ENCODE data around the gene FGF3.
A peak's percentile ranks its signal among the peaks of the same experiment; 100 is the strongest.
"Not testable (repeated sequence)": the region's sequence is repeated elsewhere in the genome, so short reads cannot be mapped to it uniquely, and the experiment has no call there.

Gene FGF3

GRCh38 chr11:69778373-69778772 is 40.8 kb downstream of the FGF3 start:
- Histone ChIP-seq H3K9me3 (replicated peaks in 1 of 11) (no peaks in the 10 kb centered on the region), H3K4me3 (no peak overlapping the region), H3K9ac (no peak overlapping the region), H3K4me2 (no peak overlapping the region), H3K27me3 (peaks cover 35 to 49% (median 44%) of the 10 kb centered on the region in 11 experiments), H3K36me3 (no peaks in the 10 kb centered on the region), H4K20me1 (peaks cover 0 to 42% (median 16%) of the 10 kb centered on the region in 11 experiments; a peak in 12 of 22 replicates), H3K4me1 (peaks cover 4 to 14% (median 11%) of the 10 kb centered on the region in 10 experiments; a peak in 15 of 20 replicates), H3K27ac (no peak overlapping the region)
- TF ChIP-seq Cebpa-rat (IDR thresholded peaks at IDR 0.05) = no peak

- Histone ChIP-seq H4K20me1 (peaks cover 0 to 46% (median 16%) of the 10 kb centered on the region in 11 experiments; a peak in 12 of 22 replicates), H3K27ac (no peak within 1 kb of the TSS), H3K9me3 (replicated peaks in 1 of 11) (no peaks in the 10 kb centered on the region), H3K36me3 (no peaks in the 10 kb centered on the region), H3K9ac (peak within 1 kb of the TSS in 3 of 11 experiments; percentile 8 to 16 (median 15); a peak in 4 of 22 replicates), H3K27me3 (peaks cover 35 to 52% (median 46%) of the 10 kb centered on the region in 11 experiments), H3K4me3 (peak within 1 kb of the TSS; percentile 42 to 68 (median 52)), H3K4me2 (peak within 1 kb of the TSS; percentile 75 to 97 (median 89)), H3K4me1 (peaks cover 4 to 14% (median 11%) of the 10 kb centered on the region in 10 experiments; a peak in 15 of 20 replicates)
- no peak for TF ChIP-seq Cebpa-rat (IDR thresholded peaks at IDR 0.05)
Observed at GRCh38 chr11:69775163-69775755, 44.0 kb downstream of the FGF3 start, which contains the start of gene FGF4. TSS of gene FGF4 (minus strand) at chr11:69775341. CDS start at chr11:69775084, 257 bp downstream.

- peaks cover 35 to 52% (median 46%) of the 10 kb centered on the region in 11 experiments for H3K27me3 ChIP-seq
- H3K4me3 ChIP-seq = peak overlapping the region; percentile 42 to 68 (median 52); a peak in 15 of 20 replicates
Observed at GRCh38 chr11:69774354-69775162, 44.7 kb downstream of the FGF3 start.

GRCh38 chr11:69773626-69774353 is 45.4 kb downstream of the FGF3 start:
- Histone ChIP-seq H3K4me1 (peaks cover 4 to 14% (median 11%) of the 10 kb centered on the region in 10 experiments; a peak in 15 of 20 replicates), H4K20me1 (peaks cover 0 to 46% (median 16%) of the 10 kb centered on the region in 11 experiments; a peak in 12 of 22 replicates), H3K9ac (no peak overlapping the region), H3K4me3 (no peak overlapping the region), H3K36me3 (no peaks in the 10 kb centered on the region), H3K27ac (no peak overlapping the region), H3K9me3 (replicated peaks in 1 of 11) (no peaks in the 10 kb centered on the region), H3K4me2 (no peak overlapping the region), H3K27me3 (peaks cover 35 to 52% (median 46%) of the 10 kb centered on the region in 11 experiments)
- no peak for TF ChIP-seq Cebpa-rat (IDR thresholded peaks at IDR 0.05)

More at GRCh38 chr11:69774354-69775162, 44.7 kb downstream of the FGF3 start:
- Histone ChIP-seq H3K9me3 (replicated peaks in 1 of 11) (no peaks in the 10 kb centered on the region), H4K20me1 (peaks cover 0 to 46% (median 16%) of the 10 kb centered on the region in 11 experiments; a peak in 12 of 22 replicates), H3K9ac (no peak overlapping the region), H3K36me3 (no peaks in the 10 kb centered on the region), H3K27ac (no peak overlapping the region), H3K4me1 (peaks cover 4 to 14% (median 11%) of the 10 kb centered on the region in 10 experiments; a peak in 15 of 20 replicates), H3K4me2 (peak overlapping the region; percentile 75 to 97 (median 89))
- TF ChIP-seq Cebpa-rat (IDR thresholded peaks at IDR 0.05) = no peak

- H3K4me3 ChIP-seq = no peak overlapping the region
- no peak overlapping the region for H3K9ac ChIP-seq
- peaks cover 4 to 14% (median 11%) of the 10 kb centered on the region in 10 experiments; a peak in 15 of 20 replicates for H3K4me1 ChIP-seq
- no peaks in the 10 kb centered on the region for H3K9me3 ChIP-seq (replicated peaks in 1 of 11)
- H4K20me1 ChIP-seq = peaks cover 0 to 35% (median 12%) of the 10 kb centered on the region in 11 experiments; a peak in 12 of 22 replicates
- H3K27me3 ChIP-seq = peaks cover 27 to 39% (median 33%) of the 10 kb centered on the region in 11 experiments
- TF ChIP-seq Cebpa-rat (IDR thresholded peaks at IDR 0.05) = no peak
- no peak overlapping the region for H3K27ac ChIP-seq
- H3K4me2 ChIP-seq = no peak overlapping the region
- no peaks in the 10 kb centered on the region for H3K36me3 ChIP-seq
Observed at GRCh38 chr11:69771466-69771865, 47.8 kb downstream of the FGF3 start.

GRCh38 chr11:69770540-69770939 is 48.7 kb downstream of the FGF3 start:
- Histone ChIP-seq H3K36me3 (no peaks in the 10 kb centered on the region), H3K27me3 (peaks cover 18 to 30% (median 24%) of the 10 kb centered on the region in 11 experiments), H3K4me2 (no peak overlapping the region), H4K20me1 (peaks cover 0 to 25% (median 8%) of the 10 kb centered on the region in 11 experiments; a peak in 11 of 22 replicates), H3K27ac (no peak overlapping the region), H3K9me3 (replicated peaks in 1 of 11) (no peaks in the 10 kb centered on the region), H3K9ac (no peak overlapping the region), H3K4me3 (no peak overlapping the region), H3K4me1 (peaks cover under 1 to 10% (median 7%) of the 10 kb centered on the region in 10 experiments; a peak in 15 of 20 replicates)
- TF ChIP-seq Cebpa-rat (IDR thresholded peaks at IDR 0.05) = no peak

GRCh38 chr11:69765498-69765995 is 53.7 kb downstream of the FGF3 start:
- H3K27me3 ChIP-seq = no peaks in the 10 kb centered on the region
- no peak overlapping the region for H3K4me2 ChIP-seq
- H3K9me3 ChIP-seq (replicated peaks in 1 of 11) = no peaks in the 10 kb centered on the region; a peak in 1 of 22 replicates
- no peak overlapping the region for H3K4me3 ChIP-seq
- no peak overlapping the region for H3K9ac ChIP-seq
- TF ChIP-seq Cebpa-rat (IDR thresholded peaks at IDR 0.05) = no peak
- H3K36me3 ChIP-seq = no peaks in the 10 kb centered on the region
- H3K4me1 ChIP-seq = no peaks in the 10 kb centered on the region
- no peak overlapping the region for H3K27ac ChIP-seq
- H4K20me1 ChIP-seq = no peaks in the 10 kb centered on the region

GRCh38 chr11:69764918-69765317 is 54.3 kb downstream of the FGF3 start:
- not testable (repeated sequence) for H3K27me3 ChIP-seq, H3K36me3 ChIP-seq, H3K27ac ChIP-seq

More at GRCh38 chr11:69764918-69765317, 54.3 kb downstream of the FGF3 start:
- not testable (repeated sequence) for H3K4me3 ChIP-seq; H3K9ac ChIP-seq; H3K4me1 ChIP-seq; H3K9me3 ChIP-seq (replicated peaks in 1 of 11); H3K4me2 ChIP-seq; H4K20me1 ChIP-seq

All from BLaER1 treated with 17β-estradiol and CSF1 and Interleukin-3, amounts not matched to agents 10 nM and 100 nM (cell line).